Gastroesophageal sphincter (tissue), 3 donors: ENCODE measurements around the gene VAX1.
"Not testable (repeated sequence)": the region's sequence is repeated elsewhere in the genome, so short reads cannot be mapped to it uniquely, and the experiment has no call there.

Experiments used
- CTCF ChIP-seq, 4 experiments: fragments of 200-600 bp in 2 of 4; fragments of 450-650 bp in 2 of 4; sonication (generic) in 1 of 4; IDR thresholded peaks; one replicate each; pipeline ENCODE4 v1.5.1; 2017 to 2019; ENCODE audit warnings: antibody characterized with exemption in 4 of 4, mild to moderate bottlenecking in 2 of 4, moderate library complexity in 2 of 4
- EP300 ChIP-seq: sonication (generic); formaldehyde crosslinking; IDR thresholded peaks from one replicate; pipeline ENCODE4 v1.6.1; 2017; ENCODE audit warnings: antibody characterized with exemption, mild to moderate bottlenecking
- POLR2A ChIP-seq, 2 donors: fragments of 450-650 bp; IDR thresholded peaks; one replicate each; pipeline ENCODE4 v1.6.1; 2017; ENCODE audit warnings: antibody characterized with exemption in 2 of 2, mild to moderate bottlenecking in 2 of 2, moderate library complexity in 1 of 2
- POLR2AphosphoS5 ChIP-seq: sonication (generic); formaldehyde crosslinking; IDR thresholded peaks from one replicate; pipeline ENCODE4 v1.6.1; 2017; ENCODE audit warnings: antibody characterized with exemption

GRCh38 chr10:117084421-117085246, 53.4 kb downstream of the VAX1 start:
- TF ChIP-seq CTCF (IDR thresholded peaks at IDR 0.05); EP300; POLR2AphosphoS5; POLR2A (IDR thresholded peaks at IDR 0.05): not testable (repeated sequence)
